ENCODE results near the gene TEX14. TPM values are rescaled to one million over a fixed set of nuclear protein-coding genes. Genes with fewer than 3 reads are reported as not detected.

Gene TEX14, protein sequence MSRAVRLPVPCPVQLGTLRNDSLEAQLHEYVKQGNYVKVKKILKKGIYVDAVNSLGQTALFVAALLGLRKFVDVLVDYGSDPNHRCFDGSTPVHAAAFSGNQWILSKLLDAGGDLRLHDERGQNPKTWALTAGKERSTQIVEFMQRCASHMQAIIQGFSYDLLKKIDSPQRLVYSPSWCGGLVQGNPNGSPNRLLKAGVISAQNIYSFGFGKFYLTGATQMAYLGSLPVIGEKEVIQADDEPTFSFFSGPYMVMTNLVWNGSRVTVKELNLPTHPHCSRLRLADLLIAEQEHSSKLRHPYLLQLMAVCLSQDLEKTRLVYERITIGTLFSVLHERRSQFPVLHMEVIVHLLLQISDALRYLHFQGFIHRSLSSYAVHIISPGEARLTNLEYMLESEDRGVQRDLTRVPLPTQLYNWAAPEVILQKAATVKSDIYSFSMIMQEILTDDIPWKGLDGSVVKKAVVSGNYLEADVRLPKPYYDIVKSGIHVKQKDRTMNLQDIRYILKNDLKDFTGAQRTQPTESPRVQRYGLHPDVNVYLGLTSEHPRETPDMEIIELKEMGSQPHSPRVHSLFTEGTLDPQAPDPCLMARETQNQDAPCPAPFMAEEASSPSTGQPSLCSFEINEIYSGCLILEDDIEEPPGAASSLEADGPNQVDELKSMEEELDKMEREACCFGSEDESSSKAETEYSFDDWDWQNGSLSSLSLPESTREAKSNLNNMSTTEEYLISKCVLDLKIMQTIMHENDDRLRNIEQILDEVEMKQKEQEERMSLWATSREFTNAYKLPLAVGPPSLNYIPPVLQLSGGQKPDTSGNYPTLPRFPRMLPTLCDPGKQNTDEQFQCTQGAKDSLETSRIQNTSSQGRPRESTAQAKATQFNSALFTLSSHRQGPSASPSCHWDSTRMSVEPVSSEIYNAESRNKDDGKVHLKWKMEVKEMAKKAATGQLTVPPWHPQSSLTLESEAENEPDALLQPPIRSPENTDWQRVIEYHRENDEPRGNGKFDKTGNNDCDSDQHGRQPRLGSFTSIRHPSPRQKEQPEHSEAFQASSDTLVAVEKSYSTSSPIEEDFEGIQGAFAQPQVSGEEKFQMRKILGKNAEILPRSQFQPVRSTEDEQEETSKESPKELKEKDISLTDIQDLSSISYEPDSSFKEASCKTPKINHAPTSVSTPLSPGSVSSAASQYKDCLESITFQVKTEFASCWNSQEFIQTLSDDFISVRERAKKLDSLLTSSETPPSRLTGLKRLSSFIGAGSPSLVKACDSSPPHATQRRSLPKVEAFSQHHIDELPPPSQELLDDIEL (N-terminal part only)
- total RNA-seq, result 0.69 TPM

DNA sequence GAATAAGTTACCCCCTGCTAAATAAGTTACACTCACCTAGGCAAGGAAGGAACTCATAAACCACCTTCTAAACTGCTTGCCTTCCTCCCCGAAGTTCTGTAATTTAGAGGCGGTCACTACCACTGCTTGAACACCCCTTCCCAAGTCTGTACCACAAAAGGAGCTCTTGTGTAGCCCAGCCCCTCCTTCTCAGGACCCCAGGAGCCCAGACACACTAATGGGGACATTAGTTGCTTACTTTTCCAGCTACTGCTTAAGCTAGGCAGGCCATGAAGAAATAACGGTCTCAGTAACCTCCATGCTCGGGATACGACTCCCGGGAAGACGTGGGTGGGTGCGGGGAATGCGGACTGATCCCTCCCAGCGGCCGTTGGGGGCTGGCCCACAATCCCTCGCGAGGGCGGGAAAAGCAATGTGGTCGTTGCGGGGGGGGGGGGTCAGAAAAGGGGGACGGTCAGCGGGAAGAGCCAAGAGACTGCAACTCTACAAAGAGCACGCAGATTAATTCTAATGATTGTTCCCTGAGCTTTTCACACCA is at the start of gene TEX14:
Gene TEX14 (minus strand): TSS at position 345 of the 538 bp plus-strand sequence. CDS start 40,044 bp downstream, outside the sequence.

GRCh38 chr17:58692239-58693055 is 602 bp upstream of the TEX14 start, which contains the start of gene RAD51C:
RAD51C (plus strand) TSS chr17:58692602; CDS start chr17:58692644, 42 bp downstream.

GRCh38 chr17:58513965-58514769 is 177.7 kb downstream of the TEX14 start, which contains the start of gene MTMR4:
MTMR4 (minus strand) TSS chr17:58514638; CDS start chr17:58514407, 231 bp downstream.

Small RNA genes lying within 50 kb of the gene (small RNA-seq; reads per million reads assigned to genes)
- gene AC011195.1 (not detected), gene RF00012 (not detected), gene RNU1-108P (not detected), gene RNU1-52P (not detected), gene RNU1-85P (not detected)

Other genes with a start within 250 kb of the TEX14 start
- 0.23 TPM for gene HSF5, start 203.6 kb downstream of the TEX14 start, total RNA-seq
- 134 TPM for gene MTMR4, start 177.4 kb downstream of the TEX14 start, total RNA-seq
- 37.8 TPM for gene RAD51C, start 557 bp upstream of the TEX14 start, total RNA-seq
- gene PPM1E, start 63.8 kb upstream of the TEX14 start, total RNA-seq, result 81.0 TPM

Measured in diencephalon (tissue), 1 donor.